Transverse colon (tissue), 4 donors: ENCODE data around the gene DSCAM. TPM values are rescaled to one million over a fixed set of nuclear protein-coding genes. Genes with fewer than 3 reads are reported as not detected.

Experiments
- DNase-seq: peaks from one replicate; pipeline ENCODE4 v3.0.0-alpha.2; 2019
- H3K27ac ChIP-seq, 4 donors: fragments of 200-600 bp; sonication (generic); 2 replicates each; pipeline ENCODE4 v1.5.1; 2016 to 2018; ENCODE audit warnings: inconsistent platforms in 4 of 4
- H3K27me3 ChIP-seq: fragments of 200-600 bp; sonication (generic); 2 replicates; pipeline ENCODE4 v1.5.1; 2017; ENCODE audit warnings: inconsistent platforms
- H3K36me3 ChIP-seq, 4 donors: fragments of 200-600 bp; sonication (generic); 2 replicates each; pipeline ENCODE4 v1.5.1; 2017 to 2019; ENCODE audit warnings: inconsistent platforms in 4 of 4
- H3K4me1 ChIP-seq, 4 donors: fragments of 200-600 bp; sonication (generic); 2 replicates each; pipeline ENCODE4 v1.5.1; 2017 to 2020; ENCODE audit warnings: inconsistent platforms in 4 of 4
- H3K4me3 ChIP-seq, 4 donors: fragments of 200-600 bp; sonication (generic); 1 replicate in 1 of 4; 2 replicates in 3 of 4; pipeline versions ENCODE4 v1.5.1 to v1.6.1; 2017 to 2019; ENCODE audit warnings: inconsistent platforms in 4 of 4
- H3K9me3 ChIP-seq, 2 donors: fragments of 200-600 bp; sonication (generic); 2 replicates each; pipeline ENCODE4 v1.5.1; 2017 to 2019; ENCODE audit warnings: inconsistent platforms in 2 of 2
- EP300 ChIP-seq: sonication (generic); formaldehyde crosslinking; IDR thresholded peaks from one replicate; pipeline ENCODE4 v1.6.1; 2017; ENCODE audit warnings: antibody characterized with exemption, low read depth
- POLR2A ChIP-seq: fragments of 450-650 bp; IDR thresholded peaks from one replicate; pipeline ENCODE4 v1.6.1; 2016; ENCODE audit warnings: antibody characterized with exemption, mild to moderate bottlenecking, moderate library complexity
- POLR2AphosphoS5 ChIP-seq, 3 donors: sonication (generic); formaldehyde crosslinking; IDR thresholded peaks; one replicate each; pipeline ENCODE4 v1.6.1; 2016; ENCODE audit warnings: antibody characterized with exemption in 3 of 3
- WGBS, 2 donors: methylation state at CpG; one replicate each; pipeline ENCODE4 v1.1.5; 2018; ENCODE audit warnings: low coverage in 1 of 2; 5-methylcytosine and 5-hydroxymethylcytosine counted together
- in situ Hi-C, 4 donors: fragments of 200-750 bp; cut with MboI; loops; one replicate each; pipeline versions ENCODE4 v1.15.0 to v1.15.1; 2017; ENCODE audit warnings: low sequenced_read_pairs in 3 of 4, low pct_ligation_motif_present in 1 of 4, low pct_unique_long_range_greater_than_20kb in 1 of 4
- intact Hi-C: fragments of 100-400 bp; cut with DNase I; formaldehyde crosslinking; loops from one replicate; pipeline ENCODE4 v1.15.1; 2023; ENCODE audit warnings: low total_unique reads
- total RNA-seq, 4 donors: library from RNA; depleted of rRNA; stranded (reverse); fragments of >200 nt; gene quantifications; one replicate each; pipeline ENCODE4 v1.1.0, GENCODE V29; 2016
- TF ChIP-seq, protein P1 (sequence below), 5 experiments: fragments of 200-600 bp in 3 of 5; fragments of 450-650 bp in 2 of 5; sonication (generic) in 3 of 5; IDR thresholded peaks; 1 replicate in 2 of 5; 2 replicates in 3 of 5; pipeline ENCODE4 v1.5.1; 2016 to 2017; ENCODE audit warnings: antibody characterized with exemption in 5 of 5, inconsistent platforms in 3 of 5, mild to moderate bottlenecking in 2 of 5, moderate library complexity in 1 of 5

The DSCAM gene
- total RNA-seq, 4 donors from 2014 or later: 0.16 TPM; not detected in 3

DNA sequence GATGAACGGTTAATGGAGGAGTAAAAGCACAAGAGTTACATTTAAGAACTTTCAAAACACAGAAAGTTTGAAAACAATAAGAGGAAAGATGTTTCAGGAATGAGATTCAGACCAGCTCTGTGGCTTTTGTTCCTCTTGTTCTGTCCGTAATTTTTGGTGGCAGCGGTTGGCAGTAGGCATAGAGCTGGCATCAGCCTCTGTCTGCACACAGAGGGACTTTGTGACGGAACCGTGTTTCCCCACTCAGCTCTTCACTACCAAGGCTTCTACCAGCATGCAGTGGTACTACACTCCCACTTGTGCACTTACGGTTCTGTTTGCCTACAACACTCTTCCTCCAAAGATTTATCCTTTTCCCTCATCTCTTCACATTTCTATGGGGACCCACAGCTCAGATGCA is 212.8 kb downstream of the DSCAM start:
- WGBS, 2 donors: 82 to 86% methylated on average over 5 to 6 of the region's 6 CpGs
- Histone ChIP-seq H3K4me1 (no peaks in the 10 kb centered on the region), H3K27ac (no peak overlapping the region), H3K4me3 (no peak overlapping the region), H3K36me3 (no peaks in the 10 kb centered on the region), H3K27me3 (no peaks in the 10 kb centered on the region), H3K9me3 (no peaks in the 10 kb centered on the region)
- TF ChIP-seq POLR2AphosphoS5 (IDR thresholded peaks at IDR 0.05): no peak
- TF ChIP-seq, protein P1, sequence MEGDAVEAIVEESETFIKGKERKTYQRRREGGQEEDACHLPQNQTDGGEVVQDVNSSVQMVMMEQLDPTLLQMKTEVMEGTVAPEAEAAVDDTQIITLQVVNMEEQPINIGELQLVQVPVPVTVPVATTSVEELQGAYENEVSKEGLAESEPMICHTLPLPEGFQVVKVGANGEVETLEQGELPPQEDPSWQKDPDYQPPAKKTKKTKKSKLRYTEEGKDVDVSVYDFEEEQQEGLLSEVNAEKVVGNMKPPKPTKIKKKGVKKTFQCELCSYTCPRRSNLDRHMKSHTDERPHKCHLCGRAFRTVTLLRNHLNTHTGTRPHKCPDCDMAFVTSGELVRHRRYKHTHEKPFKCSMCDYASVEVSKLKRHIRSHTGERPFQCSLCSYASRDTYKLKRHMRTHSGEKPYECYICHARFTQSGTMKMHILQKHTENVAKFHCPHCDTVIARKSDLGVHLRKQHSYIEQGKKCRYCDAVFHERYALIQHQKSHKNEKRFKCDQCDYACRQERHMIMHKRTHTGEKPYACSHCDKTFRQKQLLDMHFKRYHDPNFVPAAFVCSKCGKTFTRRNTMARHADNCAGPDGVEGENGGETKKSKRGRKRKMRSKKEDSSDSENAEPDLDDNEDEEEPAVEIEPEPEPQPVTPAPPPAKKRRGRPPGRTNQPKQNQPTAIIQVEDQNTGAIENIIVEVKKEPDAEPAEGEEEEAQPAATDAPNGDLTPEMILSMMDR (IDR thresholded peaks at IDR 0.05): no peak
- in situ Hi-C loops (no loop called here), intact Hi-C loops (no loop called here)
- no peak for DNase-seq

DNA sequence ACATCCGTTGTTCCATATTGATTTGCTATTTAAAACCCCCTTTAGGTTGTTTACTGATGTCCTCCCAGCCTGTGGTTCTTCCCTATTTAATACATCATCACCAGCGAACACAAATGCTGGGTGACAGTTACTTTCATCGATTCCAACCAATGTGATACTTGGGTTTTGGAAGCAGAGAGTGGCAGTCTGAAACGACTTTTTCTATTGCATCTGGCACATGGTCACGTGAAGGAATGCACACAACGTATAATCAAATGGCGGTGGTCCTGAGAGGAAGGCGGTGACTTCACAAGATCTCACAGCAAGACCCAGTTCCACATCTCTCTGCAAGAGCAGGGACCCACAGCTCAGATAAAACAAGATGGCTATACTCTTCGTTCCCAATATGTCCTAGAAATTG is 213.9 kb downstream of the DSCAM start:
- TF ChIP-seq EP300 (no peak), POLR2A (no peak), POLR2AphosphoS5 (IDR thresholded peaks at IDR 0.05) (no peak)
- TF ChIP-seq, protein P1 (IDR thresholded peaks at IDR 0.05): no peak
- in situ Hi-C loops (no loop called here), intact Hi-C loops (no loop called here)
- H3K4me1 ChIP-seq: no peaks in the 10 kb centered on the region
- H3K4me3 ChIP-seq: no peak overlapping the region
- no peaks in the 10 kb centered on the region for H3K27me3 ChIP-seq
- H3K27ac ChIP-seq: no peak overlapping the region
- H3K9me3 ChIP-seq: no peaks in the 10 kb centered on the region
- no peak for DNase-seq
- H3K36me3 ChIP-seq: no peaks in the 10 kb centered on the region
- 79 to 85% methylated on average over 9 of the region's 9 CpGs for WGBS, 2 donors

DNA sequence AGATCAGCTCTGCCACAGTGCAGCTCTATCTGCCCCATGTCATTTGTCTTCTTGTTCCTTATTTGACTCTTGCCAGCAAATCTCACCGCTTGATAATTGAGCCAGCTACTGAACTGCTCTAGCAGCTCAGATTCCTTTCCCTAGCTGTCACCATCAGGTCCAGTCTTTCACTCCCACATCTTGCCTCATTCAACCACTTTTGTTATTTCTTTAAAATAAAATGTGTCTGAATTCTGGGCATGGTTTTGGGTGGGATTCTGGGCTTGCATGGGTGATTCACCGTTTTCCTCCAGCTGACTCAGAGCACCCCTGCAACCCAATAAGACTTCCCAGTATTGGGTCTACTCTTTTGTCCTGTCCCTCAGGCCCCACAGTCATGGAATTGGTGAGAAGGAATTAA is 215.7 kb downstream of the DSCAM start:
- TF ChIP-seq POLR2A (no peak), EP300 (no peak), POLR2AphosphoS5 (IDR thresholded peaks at IDR 0.05) (no peak)
- H3K27ac ChIP-seq: no peak overlapping the region
- WGBS, 2 donors: 88 to 93% methylated on average over 2 of the region's 2 CpGs
- H3K9me3 ChIP-seq: no peaks in the 10 kb centered on the region
- in situ Hi-C loops: no loop called here
- intact Hi-C loops: no loop called here
- no peaks in the 10 kb centered on the region for H3K36me3 ChIP-seq
- H3K4me3 ChIP-seq: no peak overlapping the region
- no peaks in the 10 kb centered on the region for H3K27me3 ChIP-seq
- no peaks in the 10 kb centered on the region for H3K4me1 ChIP-seq
- DNase-seq: no peak

DNA sequence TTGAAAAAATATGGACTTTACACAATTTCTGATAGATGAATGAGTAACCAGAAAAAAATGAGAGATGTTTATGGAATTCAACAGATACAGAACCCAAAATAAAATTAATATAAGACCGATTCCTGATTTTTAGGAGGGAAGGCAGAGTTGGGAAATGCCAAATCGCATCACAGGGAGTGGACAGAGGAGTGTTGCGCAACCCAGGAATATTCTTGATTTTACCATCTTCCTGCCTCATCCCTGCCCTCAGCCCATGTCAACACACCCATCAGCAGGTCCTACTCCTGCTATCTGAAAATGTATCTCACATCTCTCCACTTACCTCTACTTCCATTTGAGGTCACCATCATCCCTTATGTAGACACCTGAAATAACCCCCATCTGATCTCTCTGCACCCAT is 221.0 kb downstream of the DSCAM start:
- 85 to 87% methylated on average over 3 of the region's 3 CpGs for WGBS, 2 donors
- Histone ChIP-seq H3K4me3 (no peak overlapping the region), H3K27me3 (no peaks in the 10 kb centered on the region), H3K27ac (no peak overlapping the region), H3K36me3 (no peaks in the 10 kb centered on the region), H3K4me1 (no peaks in the 10 kb centered on the region), H3K9me3 (no peaks in the 10 kb centered on the region)
- DNase-seq: no peak
- TF ChIP-seq, protein P1 (IDR thresholded peaks at IDR 0.05): no peak
- TF ChIP-seq EP300 (no peak), POLR2AphosphoS5 (IDR thresholded peaks at IDR 0.05) (no peak), POLR2A (no peak)
- intact Hi-C loops (no loop called here), in situ Hi-C loops (no loop called here)

DNA sequence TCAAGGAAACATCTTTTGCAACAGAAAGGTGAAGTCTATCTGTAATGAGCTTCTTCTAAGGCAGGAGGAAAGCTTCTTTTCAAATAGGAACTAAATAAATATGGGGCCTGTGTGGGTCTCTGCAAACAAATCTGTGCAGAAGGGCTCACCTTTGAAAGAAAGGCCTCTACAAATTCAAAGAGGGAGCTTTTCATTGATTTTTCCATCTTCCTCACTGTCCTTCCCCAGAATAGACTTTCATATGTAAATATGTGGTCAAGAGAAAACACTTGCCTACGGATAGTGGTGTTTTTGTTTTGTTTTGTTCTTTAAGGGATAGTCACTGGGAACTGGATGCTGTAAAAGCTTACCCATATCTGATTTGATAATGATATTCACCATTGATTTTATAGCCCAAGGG is 223.4 kb downstream of the DSCAM start:
- intact Hi-C loops (no loop called here), in situ Hi-C loops (no loop called here)
- 50 to 58% methylated on average over 1 of the region's 1 CpG for WGBS, 2 donors
- Histone ChIP-seq H3K4me3 (no peak overlapping the region), H3K27me3 (no peaks in the 10 kb centered on the region), H3K36me3 (no peaks in the 10 kb centered on the region), H3K9me3 (no peaks in the 10 kb centered on the region), H3K4me1 (no peaks in the 10 kb centered on the region), H3K27ac (no peak overlapping the region)
- DNase-seq: no peak
- TF ChIP-seq POLR2A (no peak), POLR2AphosphoS5 (IDR thresholded peaks at IDR 0.05) (no peak), EP300 (no peak)
- TF ChIP-seq, protein P1 (IDR thresholded peaks at IDR 0.05): no peak
